ENCODE data around the gene MAB21L2.
"Not testable (repeated sequence)": the region's sequence is repeated elsewhere in the genome, so short reads cannot be mapped to it uniquely, and the experiment has no call there.

The MAB21L2 gene

GRCh38 chr4:150582146-150582872 lies at the start of gene MAB21L2:
Gene MAB21L2 (plus strand): TSS chr4:150582151. CDS start chr4:150583030, 879 bp downstream.
- DNase-seq, result no peak

GRCh38 chr4:150533673-150534072 lies 48.3 kb upstream of the MAB21L2 start:
- no peak for DNase-seq

- no peak for DNase-seq
These were observed 47.1 kb upstream of the MAB21L2 start for GRCh38 chr4:150534818-150535217.

- peak; percentile 6 for DNase-seq
These were observed 44.0 kb upstream of the MAB21L2 start for GRCh38 chr4:150537911-150538310.

- DNase-seq, result no peak
These were observed 41.4 kb upstream of the MAB21L2 start for GRCh38 chr4:150540536-150540935.

GRCh38 chr4:150540959-150541360 lies 41.0 kb upstream of the MAB21L2 start:
- no peak for DNase-seq

- DNase-seq, result no peak
These were observed 40.3 kb upstream of the MAB21L2 start for GRCh38 chr4:150541681-150542080.

- no peak for DNase-seq
These were observed 38.9 kb upstream of the MAB21L2 start for GRCh38 chr4:150543042-150543441.

- no peak for DNase-seq
These were observed 35.7 kb upstream of the MAB21L2 start for GRCh38 chr4:150546286-150546685.

- no peak for DNase-seq
These were observed 34.7 kb upstream of the MAB21L2 start for GRCh38 chr4:150547154-150547838.

GRCh38 chr4:150557811-150558210 lies 24.1 kb upstream of the MAB21L2 start:
- DNase-seq, result not testable (repeated sequence)

- no peak for DNase-seq
These were observed 20.7 kb upstream of the MAB21L2 start for GRCh38 chr4:150561143-150561737.

- no peak for DNase-seq
These were observed 19.7 kb upstream of the MAB21L2 start for GRCh38 chr4:150562250-150562649.

- no peak for DNase-seq
These were observed 19.2 kb upstream of the MAB21L2 start for GRCh38 chr4:150562751-150563150.

- DNase-seq, result not testable (repeated sequence)
These were observed 17.0 kb upstream of the MAB21L2 start for GRCh38 chr4:150564967-150565366.

GRCh38 chr4:150567070-150567469 lies 14.9 kb upstream of the MAB21L2 start:
- no peak for DNase-seq

- no peak for DNase-seq
These were observed 12.5 kb upstream of the MAB21L2 start for GRCh38 chr4:150569384-150569987.

- DNase-seq, result no peak
These were observed 11.9 kb upstream of the MAB21L2 start for GRCh38 chr4:150569998-150570535.

- peak; percentile 43 for DNase-seq
These were observed 11.1 kb upstream of the MAB21L2 start for GRCh38 chr4:150570862-150571261.

- DNase-seq, result no peak
These were observed 9.0 kb upstream of the MAB21L2 start for GRCh38 chr4:150572704-150573504.

- no peak for DNase-seq
These were observed 8.4 kb upstream of the MAB21L2 start for GRCh38 chr4:150573534-150573933.

- no peak for DNase-seq
These were observed 7.3 kb upstream of the MAB21L2 start for GRCh38 chr4:150574678-150575077.
